SK-N-SH treated with all-trans-retinoic acid at 6 μM for 48 hours (cell line): ENCODE results near the gene PLCH2.

Experiments used
- ATAC-seq: fragments of 200-7000 bp; cut with Tn5 transposase; 3 replicates; pipeline ENCODE4 v1.9.1; 2020; ENCODE audit warnings: mild to moderate bottlenecking, moderate library complexity
- ARNTL ChIP-seq: fragments of 450-650 bp; formaldehyde crosslinking; IDR thresholded peaks from 2 replicates; pipeline ENCODE4 v1.5.0; 2020; ENCODE audit warnings: low read depth, mild to moderate bottlenecking, moderate library complexity, borderline replicate concordance
- CSDC2 ChIP-seq: fragments of 250-450 bp; sonication (Bioruptor Pico); IDR thresholded peaks from 2 replicates; pipeline ENCODE4 v1.5.0; 2020; ENCODE audit warnings: mild to moderate bottlenecking, moderate library complexity
- ESRRG ChIP-seq: fragments of 250-450 bp; sonication (Bioruptor Pico); IDR thresholded peaks from 2 replicates; pipeline ENCODE4 v1.6.1; 2021; ENCODE audit warnings: mild to moderate bottlenecking
- GLIS3 ChIP-seq: fragments of 250-450 bp; sonication (Bioruptor Pico); IDR thresholded peaks from 2 replicates; pipeline ENCODE4 v1.5.0; 2020; ENCODE audit warnings: mild to moderate bottlenecking, moderate library complexity
- ISL1 ChIP-seq: fragments of 250-450 bp; sonication (Bioruptor Pico); IDR thresholded peaks from 2 replicates; pipeline ENCODE4 v2.1.2; 2022; ENCODE audit warnings: mild to moderate bottlenecking, moderate library complexity
- OSR1 ChIP-seq: fragments of 250-450 bp; sonication (Bioruptor Pico); IDR thresholded peaks from 2 replicates; pipeline ENCODE4 v1.8.0; 2022; ENCODE audit warnings: moderate library complexity, mild to moderate bottlenecking, inconsistent platforms
- PPARA ChIP-seq: fragments of 250-450 bp; sonication (Bioruptor Pico); IDR thresholded peaks from 2 replicates; pipeline ENCODE4 v1.5.0; 2020; ENCODE audit warnings: mild to moderate bottlenecking, borderline replicate concordance
- RARB ChIP-seq: fragments of 250-450 bp; sonication (Bioruptor Pico); IDR thresholded peaks from 2 replicates; pipeline ENCODE4 v1.8.0; 2021; ENCODE audit warnings: mild to moderate bottlenecking, moderate library complexity
- SNAI2 ChIP-seq: fragments of 250-450 bp; sonication (Bioruptor Pico); IDR thresholded peaks from 2 replicates; pipeline ENCODE4 v1.5.0; 2020; ENCODE audit warnings: mild to moderate bottlenecking, moderate library complexity
- TCF4 ChIP-seq: fragments of 250-450 bp; sonication (Bioruptor Pico); IDR thresholded peaks from 2 replicates; pipeline ENCODE4 v1.8.0; 2021; ENCODE audit warnings: mild to moderate bottlenecking, moderate library complexity, borderline replicate concordance
- ZC3H10 ChIP-seq: fragments of 250-450 bp; sonication (Bioruptor Pico); IDR thresholded peaks from 2 replicates; pipeline ENCODE4 v1.5.1; 2021; ENCODE audit warnings: mild to moderate bottlenecking, moderate library complexity
- ZFP3 ChIP-seq: fragments of 250-450 bp; sonication (Bioruptor Pico); IDR thresholded peaks from 2 replicates; pipeline ENCODE4 v1.5.0; 2020; ENCODE audit warnings: mild to moderate bottlenecking, moderate library complexity
- ZNF565 ChIP-seq: fragments of 450-650 bp; formaldehyde crosslinking; conservative IDR thresholded peaks from 2 replicates; pipeline ENCODE4 v1.5.0; 2020; ENCODE audit warnings: low read depth, mild to moderate bottlenecking, moderate library complexity
- ZNF70 ChIP-seq: fragments of 450-650 bp; formaldehyde crosslinking; IDR thresholded peaks from 2 replicates; pipeline ENCODE4 v1.5.0; 2020; ENCODE audit warnings: mild to moderate bottlenecking, moderate library complexity
- ZNF8 ChIP-seq: fragments of 450-650 bp; formaldehyde crosslinking; IDR thresholded peaks from 2 replicates; pipeline ENCODE4 v1.5.0; 2020; ENCODE audit warnings: mild to moderate bottlenecking, moderate library complexity
- TF ChIP-seq, protein P1 (sequence below): fragments of 250-450 bp; sonication (Bioruptor Pico); IDR thresholded peaks from 2 replicates; pipeline ENCODE4 v1.5.0; 2020; ENCODE audit warnings: mild to moderate bottlenecking, moderate library complexity
- TF ChIP-seq, protein P2 (sequence below): fragments of 250-450 bp; sonication (Bioruptor Pico); IDR thresholded peaks from 2 replicates; pipeline ENCODE4 v1.5.1; 2020; ENCODE audit warnings: low read depth, mild to moderate bottlenecking, moderate library complexity
- TF ChIP-seq, protein P3 (sequence below): fragments of 250-450 bp; sonication (Bioruptor Pico); IDR thresholded peaks from 2 replicates; pipeline ENCODE4 v1.8.0; 2020; ENCODE audit warnings: mild to moderate bottlenecking, moderate library complexity, borderline replicate concordance

The PLCH2 gene

DNA sequence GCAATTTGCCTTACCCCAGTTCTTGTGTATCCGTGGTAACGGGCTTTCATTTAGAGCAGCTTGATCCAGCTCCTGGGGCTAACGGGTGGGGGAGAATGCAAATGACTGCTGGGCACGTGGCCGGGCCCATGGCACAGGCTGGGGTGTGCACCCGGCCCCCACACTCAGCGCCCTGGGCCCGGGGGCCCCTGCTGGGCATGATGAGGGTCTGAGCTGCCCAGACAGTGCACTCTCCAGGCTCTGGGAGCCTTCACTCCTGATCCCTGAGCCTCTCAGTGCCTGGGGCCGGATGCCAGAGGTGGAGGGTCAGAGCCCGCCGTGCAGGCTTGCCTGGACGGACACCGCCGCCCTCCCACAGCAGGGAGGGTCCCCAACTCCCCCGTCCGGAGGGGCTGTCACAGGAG lies 43.6 kb upstream of the PLCH2 start:
- no peak for TF ChIP-seq ARNTL (CRISPR knock-in tag)
- TF ChIP-seq ZFP3 (CRISPR knock-in tag) = no peak
- TF ChIP-seq OSR1 = no peak
- TF ChIP-seq, protein P1, sequence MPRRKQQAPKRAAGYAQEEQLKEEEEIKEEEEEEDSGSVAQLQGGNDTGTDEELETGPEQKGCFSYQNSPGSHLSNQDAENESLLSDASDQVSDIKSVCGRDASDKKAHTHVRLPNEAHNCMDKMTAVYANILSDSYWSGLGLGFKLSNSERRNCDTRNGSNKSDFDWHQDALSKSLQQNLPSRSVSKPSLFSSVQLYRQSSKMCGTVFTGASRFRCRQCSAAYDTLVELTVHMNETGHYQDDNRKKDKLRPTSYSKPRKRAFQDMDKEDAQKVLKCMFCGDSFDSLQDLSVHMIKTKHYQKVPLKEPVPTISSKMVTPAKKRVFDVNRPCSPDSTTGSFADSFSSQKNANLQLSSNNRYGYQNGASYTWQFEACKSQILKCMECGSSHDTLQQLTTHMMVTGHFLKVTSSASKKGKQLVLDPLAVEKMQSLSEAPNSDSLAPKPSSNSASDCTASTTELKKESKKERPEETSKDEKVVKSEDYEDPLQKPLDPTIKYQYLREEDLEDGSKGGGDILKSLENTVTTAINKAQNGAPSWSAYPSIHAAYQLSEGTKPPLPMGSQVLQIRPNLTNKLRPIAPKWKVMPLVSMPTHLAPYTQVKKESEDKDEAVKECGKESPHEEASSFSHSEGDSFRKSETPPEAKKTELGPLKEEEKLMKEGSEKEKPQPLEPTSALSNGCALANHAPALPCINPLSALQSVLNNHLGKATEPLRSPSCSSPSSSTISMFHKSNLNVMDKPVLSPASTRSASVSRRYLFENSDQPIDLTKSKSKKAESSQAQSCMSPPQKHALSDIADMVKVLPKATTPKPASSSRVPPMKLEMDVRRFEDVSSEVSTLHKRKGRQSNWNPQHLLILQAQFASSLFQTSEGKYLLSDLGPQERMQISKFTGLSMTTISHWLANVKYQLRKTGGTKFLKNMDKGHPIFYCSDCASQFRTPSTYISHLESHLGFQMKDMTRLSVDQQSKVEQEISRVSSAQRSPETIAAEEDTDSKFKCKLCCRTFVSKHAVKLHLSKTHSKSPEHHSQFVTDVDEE (CRISPR knock-in tag) = no peak
- no peak for TF ChIP-seq SNAI2 (CRISPR knock-in tag)
- no peak for TF ChIP-seq CSDC2 (CRISPR knock-in tag)
- no peak for TF ChIP-seq TCF4 (CRISPR knock-in tag)
- TF ChIP-seq ISL1 = no peak
- TF ChIP-seq GLIS3 (CRISPR knock-in tag) = no peak
- TF ChIP-seq PPARA = no peak
- TF ChIP-seq, protein P2, sequence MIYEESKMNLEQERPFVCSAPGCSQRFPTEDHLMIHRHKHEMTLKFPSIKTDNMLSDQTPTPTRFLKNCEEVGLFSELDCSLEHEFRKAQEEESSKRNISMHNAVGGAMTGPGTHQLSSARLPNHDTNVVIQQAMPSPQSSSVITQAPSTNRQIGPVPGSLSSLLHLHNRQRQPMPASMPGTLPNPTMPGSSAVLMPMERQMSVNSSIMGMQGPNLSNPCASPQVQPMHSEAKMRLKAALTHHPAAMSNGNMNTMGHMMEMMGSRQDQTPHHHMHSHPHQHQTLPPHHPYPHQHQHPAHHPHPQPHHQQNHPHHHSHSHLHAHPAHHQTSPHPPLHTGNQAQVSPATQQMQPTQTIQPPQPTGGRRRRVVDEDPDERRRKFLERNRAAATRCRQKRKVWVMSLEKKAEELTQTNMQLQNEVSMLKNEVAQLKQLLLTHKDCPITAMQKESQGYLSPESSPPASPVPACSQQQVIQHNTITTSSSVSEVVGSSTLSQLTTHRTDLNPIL (CRISPR knock-in tag) = no peak
- no peak for TF ChIP-seq ESRRG (CRISPR knock-in tag)
- no peak for ATAC-seq

DNA sequence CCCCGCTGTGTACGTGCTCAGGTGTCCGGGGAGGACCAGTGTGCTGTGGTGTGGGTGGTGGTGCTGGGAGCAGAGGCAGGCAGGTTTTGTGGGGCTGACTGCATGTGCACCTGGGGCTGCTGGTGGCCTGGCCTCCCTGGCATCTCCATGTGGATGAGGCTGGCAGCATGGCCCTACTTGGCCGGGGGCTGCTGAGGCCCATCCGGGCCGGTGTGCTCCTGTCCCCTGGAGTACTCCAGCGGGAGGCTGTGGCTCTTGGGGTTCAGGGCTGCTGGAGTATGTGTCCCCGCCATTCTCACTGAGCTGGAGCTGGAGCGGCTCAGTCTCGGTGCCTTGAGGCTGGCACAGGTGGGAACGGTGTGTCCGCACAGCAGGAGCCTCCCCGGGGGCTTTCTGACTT lies 42.9 kb upstream of the PLCH2 start:
- TF ChIP-seq CSDC2 (CRISPR knock-in tag) (no peak), ISL1 (no peak), TCF4 (CRISPR knock-in tag) (no peak), SNAI2 (CRISPR knock-in tag) (no peak), ESRRG (CRISPR knock-in tag) (no peak), RARB (no peak), GLIS3 (CRISPR knock-in tag) (no peak), ZC3H10 (CRISPR knock-in tag) (no peak), ZNF565 (CRISPR knock-in tag) (no peak)
- TF ChIP-seq, protein P2 (CRISPR knock-in tag) = no peak
- TF ChIP-seq, protein P1 (CRISPR knock-in tag) = no peak
- TF ChIP-seq, all 23 proteins: peak for 0

DNA sequence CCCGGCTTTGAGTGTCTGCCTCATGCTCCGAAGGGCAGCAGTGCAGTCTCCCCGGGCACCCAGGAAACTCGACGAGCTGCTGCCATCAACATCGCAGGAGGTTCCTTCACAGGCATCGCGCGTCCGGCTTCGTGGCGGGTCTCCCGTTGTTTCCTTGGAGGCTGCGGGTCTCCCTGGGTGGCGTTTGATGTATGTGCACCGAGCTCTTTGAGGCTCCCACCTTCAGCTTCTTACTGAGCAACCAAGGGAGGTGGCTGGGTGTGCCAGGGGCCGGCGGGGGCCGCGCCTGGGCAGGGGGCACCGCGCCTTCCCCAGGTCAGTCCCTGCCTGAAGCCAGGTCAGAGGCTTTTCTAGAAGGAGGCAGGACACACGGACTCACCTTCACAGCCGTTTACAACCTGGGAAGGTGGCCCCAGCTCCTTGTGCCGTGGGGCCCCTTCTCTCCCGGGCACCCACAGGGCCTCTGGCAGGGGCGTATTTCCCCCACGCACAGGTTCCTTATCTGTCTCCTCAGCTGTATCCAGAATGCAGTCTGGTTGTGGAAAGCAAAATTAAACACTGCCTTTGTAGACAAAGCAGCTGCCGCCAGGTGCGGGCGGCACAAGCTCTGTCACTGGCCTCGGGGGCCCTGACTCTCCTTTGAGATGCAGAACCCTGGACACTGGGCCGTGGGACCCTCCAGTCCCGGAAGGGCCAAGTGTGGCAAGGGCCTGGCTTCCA lies 42.0 kb upstream of the PLCH2 start:
- TF ChIP-seq ZC3H10 (CRISPR knock-in tag) = no peak
- no peak for TF ChIP-seq CSDC2 (CRISPR knock-in tag)
- TF ChIP-seq ZFP3 (CRISPR knock-in tag) = no peak
- no peak for TF ChIP-seq ZNF565 (CRISPR knock-in tag)
- no peak for TF ChIP-seq ESRRG (CRISPR knock-in tag)
- no peak for TF ChIP-seq OSR1
- TF ChIP-seq, all 23 proteins: peak for 0
- ATAC-seq = no peak

More for the DNA sequence above, 42.9 kb upstream of the PLCH2 start:
- ATAC-seq = no peak

DNA sequence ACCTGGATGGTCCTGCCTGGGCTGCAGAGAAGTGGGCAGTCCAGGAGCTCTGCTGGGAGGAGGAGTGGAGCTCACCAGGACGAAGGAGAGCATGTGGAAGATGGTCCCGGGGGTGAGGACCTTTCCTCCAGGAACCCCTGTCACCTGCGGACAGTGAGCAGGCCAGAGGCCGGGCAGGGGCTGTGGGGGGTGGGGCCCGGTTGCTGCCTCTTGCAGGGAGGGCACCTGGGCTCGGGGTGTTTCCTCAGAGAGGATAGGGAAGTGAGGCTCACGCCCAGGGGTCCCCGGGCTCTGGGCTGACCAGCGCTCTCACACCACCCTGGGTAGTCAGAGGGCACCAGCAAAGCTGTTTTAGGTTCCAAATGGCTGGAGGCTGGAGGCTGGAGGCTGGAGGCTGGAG lies 41.0 kb upstream of the PLCH2 start:
- no peak for TF ChIP-seq TCF4 (CRISPR knock-in tag)
- TF ChIP-seq ARNTL (CRISPR knock-in tag) = no peak
- no peak for TF ChIP-seq ISL1
- no peak for TF ChIP-seq SNAI2 (CRISPR knock-in tag)
- TF ChIP-seq ZNF70 (CRISPR knock-in tag) = no peak
- TF ChIP-seq GLIS3 (CRISPR knock-in tag) = no peak
- no peak for TF ChIP-seq ZNF8 (CRISPR knock-in tag)
- TF ChIP-seq, protein P1 (CRISPR knock-in tag) = no peak
- no peak for TF ChIP-seq RARB
- TF ChIP-seq, protein P3, sequence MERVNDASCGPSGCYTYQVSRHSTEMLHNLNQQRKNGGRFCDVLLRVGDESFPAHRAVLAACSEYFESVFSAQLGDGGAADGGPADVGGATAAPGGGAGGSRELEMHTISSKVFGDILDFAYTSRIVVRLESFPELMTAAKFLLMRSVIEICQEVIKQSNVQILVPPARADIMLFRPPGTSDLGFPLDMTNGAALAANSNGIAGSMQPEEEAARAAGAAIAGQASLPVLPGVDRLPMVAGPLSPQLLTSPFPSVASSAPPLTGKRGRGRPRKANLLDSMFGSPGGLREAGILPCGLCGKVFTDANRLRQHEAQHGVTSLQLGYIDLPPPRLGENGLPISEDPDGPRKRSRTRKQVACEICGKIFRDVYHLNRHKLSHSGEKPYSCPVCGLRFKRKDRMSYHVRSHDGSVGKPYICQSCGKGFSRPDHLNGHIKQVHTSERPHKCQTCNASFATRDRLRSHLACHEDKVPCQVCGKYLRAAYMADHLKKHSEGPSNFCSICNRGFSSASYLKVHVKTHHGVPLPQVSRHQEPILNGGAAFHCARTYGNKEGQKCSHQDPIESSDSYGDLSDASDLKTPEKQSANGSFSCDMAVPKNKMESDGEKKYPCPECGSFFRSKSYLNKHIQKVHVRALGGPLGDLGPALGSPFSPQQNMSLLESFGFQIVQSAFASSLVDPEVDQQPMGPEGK (CRISPR knock-in tag) = no peak
- no peak for ATAC-seq
